ENCODE data around the gene PLXNA2. TPM values are rescaled to one million over a fixed set of nuclear protein-coding genes. Genes with fewer than 3 reads are reported as not detected.

The PLXNA2 gene
- total and polyA plus RNA-seq, 2 of the 13 experiments (the other 11 are each of a cell fraction or from before 2014, with no cell fraction given): 1.1 to 2.1 TPM

- ChIA-PET CTCF (ENCODE audit: low intra/inter-chr PET ratio, low total read pairs) (no interaction called here), POLR2A (no interaction called here)
- Histone ChIP-seq H4K20me1 (ENCODE audit: insufficient read depth, low read length) (no peaks in the 10 kb centered on the region), H3K4me1 (ENCODE audit: insufficient read depth, low read length) (peaks cover 40% of the 10 kb centered on the region), H3K79me2 (ENCODE audit: insufficient read depth, low read length) (no peaks in the 10 kb centered on the region), H3K36me3 (replicated peaks in 1 of 2; ENCODE audit: control insufficient read depth in 1 of 2, insufficient read depth in 2 of 2, low read length in 2 of 2) (no peaks in the 10 kb centered on the region), H3K4me3 (replicated peaks in 1 of 3; ENCODE audit: insufficient read depth in 1 of 3, low read depth in 2 of 3, low read length in 3 of 3) (no peak overlapping the region), H3K9ac (ENCODE audit: insufficient read depth, low read depth, low read length) (no peak overlapping the region), H3K9me3 (ENCODE audit: low read length) (no peaks in the 10 kb centered on the region), H3K4me2 (ENCODE audit: low read depth, low read length) (no peak overlapping the region), H2AFZ (ENCODE audit: low read length) (no peak overlapping the region), H3K27me3 (ENCODE audit: control insufficient read depth in 1 of 2, insufficient read depth in 2 of 2, low read length in 2 of 2) (no peaks in the 10 kb centered on the region), H3K27ac (ENCODE audit: extremely low read length, insufficient read depth, low read length) (no peak overlapping the region)
- TF ChIP-seq EZH2 (conservative IDR thresholded peaks at IDR 0.05; ENCODE audit: low read depth, low read length) (no peak), SALL2 (CRISPR knock-in tag; IDR thresholded peaks at IDR 0.05) (no peak), SIX1 (CRISPR knock-in tag; IDR thresholded peaks at IDR 0.05; ENCODE audit: borderline replicate concordance) (no peak), MYPOP (CRISPR knock-in tag; IDR thresholded peaks at IDR 0.05) (no peak), NCOR1 (IDR thresholded peaks at IDR 0.05; ENCODE audit: borderline replicate concordance, low read length) (no peak), MXD3 (CRISPR knock-in tag; IDR thresholded peaks at IDR 0.05) (no peak), FOXK2 (IDR thresholded peaks at IDR 0.05) (no peak), TCF7L2 (IDR thresholded peaks at IDR 0.05; ENCODE audit: low read depth, low read length) (no peak), PRDM4 (CRISPR knock-in tag; IDR thresholded peaks at IDR 0.05; ENCODE audit: borderline replicate concordance) (no peak), ONECUT2 (CRISPR knock-in tag; IDR thresholded peaks at IDR 0.05) (no peak), ZNF17 (CRISPR knock-in tag; IDR thresholded peaks at IDR 0.05) (no peak), RARA (CRISPR knock-in tag; IDR thresholded peaks at IDR 0.05) (no peak), ZNF772 (CRISPR knock-in tag; IDR thresholded peaks at IDR 0.05) (no peak), ZNF737 (CRISPR knock-in tag; IDR thresholded peaks at IDR 0.05; ENCODE audit: borderline replicate concordance) (no peak), ZSCAN21 (CRISPR knock-in tag; IDR thresholded peaks at IDR 0.05; ENCODE audit: borderline replicate concordance) (no peak), ZNF563 (CRISPR knock-in tag; IDR thresholded peaks at IDR 0.05) (no peak), PRMT3 (CRISPR knock-in tag; IDR thresholded peaks at IDR 0.05; ENCODE audit: borderline replicate concordance, low read depth) (no peak)
- in situ Hi-C loops (cut with HindIII; ENCODE audit: extremely low pct_ligation_motif_present, low pct_unique_long_range_greater_than_20kb): loop anchor here (5.0 kb wide), 1 partner anchor 108 kb away; the partner anchor contains the start of gene PLXNA2
- FAIRE-seq: no peak
- WGBS (ENCODE audit: low lambda C conversion rate): 84% methylated on average over 5 of the region's 5 CpGs
- no peak for ATAC-seq
- no TSS peak for BruUV-seq (replicated peaks)
- DNase-seq (ENCODE audit: low spot score): no peak
- intact Hi-C loops (cut with micrococcal nuclease; ENCODE audit: unreplicated experiment): loop anchor here (5.0 kb wide), 1 partner anchor 38 kb away; no protein-coding TSS in a partner anchor
These were observed 109.7 kb downstream of the PLXNA2 start for GRCh38 chr1:208134491-208134890.

Data from HepG2 (cell line).